Fibroblast of pulmonary artery (primary cell): ENCODE measurements around the gene MTHFR.
A peak's percentile ranks its signal among the peaks of the same experiment; 100 is the strongest.

ENCODE experiments used
- DNase-seq: peaks from one replicate; pipeline ENCODE4 v3.0.0-alpha.2; 2010; ENCODE audit warnings: low read depth
- H3K4me3 ChIP-seq: replicated peaks from 2 replicates; pipeline ENCODE4 v1.5.1; 2011; ENCODE audit warnings: low read depth, mild to moderate bottlenecking, control low read depth, low read length, moderate library complexity
- TF ChIP-seq, protein P1 (sequence below): IDR thresholded peaks from 2 replicates; pipeline ENCODE4 v1.5.1; 2011; ENCODE audit warnings: mild to moderate bottlenecking, control low read depth, low read length, inconsistent platforms; ENCODE audit errors: missing control alignments

The MTHFR gene

GRCh38 chr1:11740258-11741192 lies 65.2 kb downstream of the MTHFR start:
- TF ChIP-seq, protein P1, sequence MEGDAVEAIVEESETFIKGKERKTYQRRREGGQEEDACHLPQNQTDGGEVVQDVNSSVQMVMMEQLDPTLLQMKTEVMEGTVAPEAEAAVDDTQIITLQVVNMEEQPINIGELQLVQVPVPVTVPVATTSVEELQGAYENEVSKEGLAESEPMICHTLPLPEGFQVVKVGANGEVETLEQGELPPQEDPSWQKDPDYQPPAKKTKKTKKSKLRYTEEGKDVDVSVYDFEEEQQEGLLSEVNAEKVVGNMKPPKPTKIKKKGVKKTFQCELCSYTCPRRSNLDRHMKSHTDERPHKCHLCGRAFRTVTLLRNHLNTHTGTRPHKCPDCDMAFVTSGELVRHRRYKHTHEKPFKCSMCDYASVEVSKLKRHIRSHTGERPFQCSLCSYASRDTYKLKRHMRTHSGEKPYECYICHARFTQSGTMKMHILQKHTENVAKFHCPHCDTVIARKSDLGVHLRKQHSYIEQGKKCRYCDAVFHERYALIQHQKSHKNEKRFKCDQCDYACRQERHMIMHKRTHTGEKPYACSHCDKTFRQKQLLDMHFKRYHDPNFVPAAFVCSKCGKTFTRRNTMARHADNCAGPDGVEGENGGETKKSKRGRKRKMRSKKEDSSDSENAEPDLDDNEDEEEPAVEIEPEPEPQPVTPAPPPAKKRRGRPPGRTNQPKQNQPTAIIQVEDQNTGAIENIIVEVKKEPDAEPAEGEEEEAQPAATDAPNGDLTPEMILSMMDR = no peak
- H3K4me3 ChIP-seq = no peak overlapping the region
- no peak for DNase-seq

DNA sequence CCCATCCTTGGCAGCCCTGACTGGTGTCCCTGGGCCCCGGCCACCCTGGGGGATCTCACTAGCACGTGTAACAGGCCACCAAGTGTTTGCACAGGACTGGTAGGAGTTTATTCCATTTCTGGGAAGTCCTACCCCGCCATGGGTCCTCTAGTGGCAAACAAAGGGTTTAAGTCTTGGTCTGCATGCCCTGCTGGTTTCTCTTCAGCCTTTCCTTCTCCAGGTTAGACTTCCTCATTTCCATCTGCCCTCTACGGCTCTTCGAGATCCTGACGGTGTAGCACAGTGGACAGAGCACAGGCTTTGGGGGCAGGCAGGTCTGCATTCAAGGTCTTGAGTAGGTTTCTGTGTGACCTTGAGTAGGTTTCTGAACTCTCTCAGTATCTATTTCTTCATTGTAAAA lies 67.0 kb downstream of the MTHFR start:
- TF ChIP-seq, protein P1 = no peak
- DNase-seq = no peak
- H3K4me3 ChIP-seq = no peak overlapping the region

DNA sequence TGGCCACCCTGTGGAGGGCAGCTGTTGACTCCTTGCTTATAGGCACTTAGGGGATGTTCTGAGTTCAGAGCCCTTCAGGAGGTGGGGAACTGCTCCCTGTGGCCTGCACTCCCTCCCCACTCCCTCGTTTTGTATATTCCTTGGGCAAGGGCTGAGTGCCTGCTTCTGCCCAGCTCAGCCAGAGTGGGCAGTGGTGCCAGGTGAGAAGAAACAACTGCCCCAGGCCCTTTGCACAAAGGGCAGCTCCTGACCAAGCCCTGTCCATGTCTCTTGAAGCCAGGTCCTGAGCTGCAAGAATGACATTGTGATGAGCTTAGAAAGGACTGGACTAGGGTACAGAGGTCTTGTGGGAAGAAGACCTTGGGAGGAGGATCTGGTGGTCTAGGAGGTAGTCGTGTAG lies 67.7 kb downstream of the MTHFR start:
- no peak for DNase-seq
- TF ChIP-seq, protein P1 = no peak
- no peak overlapping the region for H3K4me3 ChIP-seq

DNA sequence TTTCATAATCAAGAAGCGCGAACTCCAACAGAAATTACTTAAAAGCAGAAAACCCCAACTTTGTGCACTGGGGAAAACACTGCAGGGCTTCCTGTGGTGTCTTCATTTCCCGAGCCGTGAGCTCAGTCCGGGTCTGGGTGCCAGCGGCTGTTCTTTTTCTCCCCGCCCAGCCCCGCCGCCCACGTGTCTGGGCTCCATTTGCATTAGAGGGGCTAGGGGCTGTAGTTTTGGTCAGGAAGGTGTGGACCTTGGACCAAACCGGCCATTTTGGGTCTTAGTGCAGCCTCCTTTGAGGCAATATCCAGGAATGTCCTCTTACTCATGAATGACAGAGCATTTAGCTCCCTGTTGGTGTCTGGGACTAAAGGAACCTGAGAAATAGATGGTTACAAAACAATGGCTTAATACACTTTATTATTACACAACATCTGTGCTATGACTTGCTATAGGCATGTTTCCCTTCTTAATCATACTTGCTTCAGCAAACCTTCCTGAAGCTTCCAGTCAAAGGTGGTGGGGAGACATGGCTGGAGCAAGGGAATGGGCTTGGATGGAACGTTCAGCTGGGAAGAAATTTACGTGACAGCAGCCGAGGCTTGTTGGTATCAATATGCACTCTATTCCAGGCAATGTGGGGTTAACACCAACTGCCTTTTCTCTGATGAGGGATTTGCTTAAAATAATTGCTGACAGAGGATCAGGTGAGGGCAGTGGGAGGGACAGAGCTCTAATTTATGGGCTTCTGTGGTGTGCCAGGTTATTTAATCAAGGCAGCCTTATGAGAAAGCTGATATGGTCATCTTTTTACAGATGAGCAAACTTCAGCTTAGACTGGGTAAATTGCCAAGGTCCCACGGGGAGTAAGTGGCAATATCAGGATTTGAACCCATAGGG lies 68.8 kb downstream of the MTHFR start:
- peak overlapping the region; percentile 98 for H3K4me3 ChIP-seq
- TF ChIP-seq, protein P1 = no peak
- DNase-seq = peak; percentile 94

DNA sequence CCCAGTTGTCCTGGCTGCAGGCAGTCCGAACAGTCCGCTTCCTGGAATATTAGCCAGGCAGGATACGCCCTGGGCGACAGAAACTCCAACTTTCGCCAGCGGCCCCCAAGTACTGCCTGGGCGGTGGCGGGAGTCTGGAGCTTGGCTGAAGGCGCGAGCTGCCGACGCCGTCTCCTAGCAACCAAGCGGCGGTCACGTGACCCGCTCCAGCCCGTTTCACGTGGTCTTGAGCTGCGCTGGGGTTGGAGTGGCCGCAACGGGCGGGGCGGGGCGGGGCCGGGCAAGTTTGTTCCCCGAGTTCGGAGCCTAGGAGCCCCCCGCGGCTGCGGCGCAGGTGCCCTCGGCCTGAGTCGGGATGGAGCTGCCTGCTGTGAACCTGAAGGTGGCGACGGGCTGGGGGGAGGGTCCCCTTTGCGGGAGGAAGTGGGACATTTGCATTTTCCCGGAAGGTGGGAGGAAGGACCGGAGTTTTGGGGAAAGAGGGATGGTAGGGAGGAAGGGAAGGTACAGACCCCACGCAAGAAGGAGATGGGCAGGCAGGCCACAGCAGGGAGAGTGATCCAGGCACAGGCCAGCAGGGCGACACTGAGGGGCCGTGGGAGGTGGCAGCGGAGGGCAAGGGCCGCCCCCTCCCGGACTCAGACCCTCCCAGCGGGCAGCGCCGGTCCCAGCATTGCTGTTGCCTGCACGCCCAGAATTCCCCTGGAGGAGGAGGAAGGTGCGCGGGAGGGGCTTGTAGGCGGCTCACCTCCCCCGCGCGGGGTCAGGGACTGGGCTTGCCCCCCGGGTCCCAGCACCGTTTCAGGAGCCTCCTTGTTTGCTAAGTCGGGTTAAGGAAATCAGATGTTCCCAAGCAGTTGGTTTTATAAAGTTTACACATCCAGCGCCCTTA lies 69.7 kb downstream of the MTHFR start, which contains the start of gene AGTRAP:
TSS of gene AGTRAP (plus strand) at position 283 of the 892 bp plus-strand sequence. CDS start at position 356, 73 bp downstream.
- H3K4me3 ChIP-seq = peak within 1 kb of the TSS; percentile 98
- TF ChIP-seq, protein P1 = no peak
- peak; percentile 94 for DNase-seq
